ENCODE results near the gene LRBA.

DNA sequence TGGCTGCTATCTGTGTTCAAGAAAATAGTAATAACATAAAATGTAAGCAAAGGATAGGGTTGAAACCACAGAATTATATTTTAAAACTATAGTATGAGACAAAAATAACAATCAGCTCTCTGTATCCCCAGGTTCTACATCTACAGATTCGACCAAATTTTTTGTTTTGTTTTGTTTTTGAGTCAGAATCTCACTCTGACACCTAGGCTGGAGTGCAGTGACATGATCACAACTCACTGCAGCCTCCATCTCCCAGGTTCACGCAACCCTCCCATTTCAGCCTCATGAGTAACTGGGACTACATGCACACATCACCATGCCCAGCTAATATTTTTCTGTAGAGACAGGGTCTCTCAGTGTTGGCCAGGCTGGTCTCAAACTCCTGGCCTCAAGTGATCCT, 319.9 kb downstream of the LRBA start:
- TF ChIP-seq, protein P1, sequence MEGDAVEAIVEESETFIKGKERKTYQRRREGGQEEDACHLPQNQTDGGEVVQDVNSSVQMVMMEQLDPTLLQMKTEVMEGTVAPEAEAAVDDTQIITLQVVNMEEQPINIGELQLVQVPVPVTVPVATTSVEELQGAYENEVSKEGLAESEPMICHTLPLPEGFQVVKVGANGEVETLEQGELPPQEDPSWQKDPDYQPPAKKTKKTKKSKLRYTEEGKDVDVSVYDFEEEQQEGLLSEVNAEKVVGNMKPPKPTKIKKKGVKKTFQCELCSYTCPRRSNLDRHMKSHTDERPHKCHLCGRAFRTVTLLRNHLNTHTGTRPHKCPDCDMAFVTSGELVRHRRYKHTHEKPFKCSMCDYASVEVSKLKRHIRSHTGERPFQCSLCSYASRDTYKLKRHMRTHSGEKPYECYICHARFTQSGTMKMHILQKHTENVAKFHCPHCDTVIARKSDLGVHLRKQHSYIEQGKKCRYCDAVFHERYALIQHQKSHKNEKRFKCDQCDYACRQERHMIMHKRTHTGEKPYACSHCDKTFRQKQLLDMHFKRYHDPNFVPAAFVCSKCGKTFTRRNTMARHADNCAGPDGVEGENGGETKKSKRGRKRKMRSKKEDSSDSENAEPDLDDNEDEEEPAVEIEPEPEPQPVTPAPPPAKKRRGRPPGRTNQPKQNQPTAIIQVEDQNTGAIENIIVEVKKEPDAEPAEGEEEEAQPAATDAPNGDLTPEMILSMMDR (IDR thresholded peaks at IDR 0.05): no peak
- no peak for TF ChIP-seq POLR2A (IDR thresholded peaks at IDR 0.05)
